Sigmoid colon (tissue), 7 donors: ENCODE data around the gene RANBP1. TPM values are rescaled to one million over a fixed set of nuclear protein-coding genes. Genes with fewer than 3 reads are reported as not detected.

Experiments
- DNase-seq: peaks from one replicate; pipeline ENCODE4 v3.0.0-alpha.2; 2019
- H3K27ac ChIP-seq, 4 donors: fragments of 200-600 bp; sonication (generic); one replicate each; pipeline ENCODE4 v1.5.1; 2016 to 2019; ENCODE audit warnings: mild to moderate bottlenecking in 1 of 4
- H3K27me3 ChIP-seq, 3 donors: fragments of 200-600 bp; sonication (generic); one replicate each; pipeline ENCODE4 v1.5.1; 2019; ENCODE audit warnings: mild to moderate bottlenecking in 1 of 3
- H3K36me3 ChIP-seq, 4 donors: fragments of 200-600 bp; sonication (generic); one replicate each; pipeline ENCODE4 v1.5.1; 2016 to 2019
- H3K4me1 ChIP-seq, 4 donors: fragments of 200-600 bp; sonication (generic); one replicate each; pipeline ENCODE4 v1.5.1; 2017 to 2019
- H3K4me3 ChIP-seq, 4 donors: fragments of 200-600 bp; sonication (generic); one replicate each; pipeline ENCODE4 v1.5.1; 2017 to 2019; ENCODE audit warnings: mild to moderate bottlenecking in 2 of 4, moderate library complexity in 1 of 4
- H3K9me3 ChIP-seq, 4 donors: fragments of 200-600 bp in 3 of 4; sonication (generic) in 3 of 4; one replicate each; pipeline versions ENCODE4 v1.5.1 to v1.6.1; 2013 to 2019
- EP300 ChIP-seq, 4 donors: sonication (generic); formaldehyde crosslinking; IDR thresholded peaks; one replicate each; pipeline ENCODE4 v1.6.1; 2017; ENCODE audit warnings: antibody characterized with exemption in 4 of 4
- POLR2A ChIP-seq, 2 donors: fragments of 450-650 bp; IDR thresholded peaks; one replicate each; pipeline ENCODE4 v1.6.1; 2016; ENCODE audit warnings: antibody characterized with exemption in 2 of 2, mild to moderate bottlenecking in 2 of 2, moderate library complexity in 2 of 2
- POLR2AphosphoS5 ChIP-seq, 4 donors: sonication (generic); formaldehyde crosslinking; IDR thresholded peaks; one replicate each; pipeline ENCODE4 v1.6.1; 2017; ENCODE audit warnings: antibody characterized with exemption in 4 of 4
- WGBS, 2 donors: extraction: QIAGEN DNeasy Blood & Tissue Kit; methylation state at CpG; one replicate each; pipeline ENCODE4 v1.1.7; 2013; 5-methylcytosine and 5-hydroxymethylcytosine counted together
- intact Hi-C: fragments of 100-400 bp; cut with DNase I; formaldehyde crosslinking; loops from one replicate; pipeline ENCODE4 v1.15.1; 2023
- polyA plus RNA-seq, 3 donors: library from polyadenylated mRNA; stranded (reverse); fragments of 200-250 nt; gene quantifications; one replicate each; pipeline ENCODE4 v1.2.3, GENCODE V29; 2013
- total RNA-seq, 4 donors: library from RNA; depleted of rRNA; stranded (reverse); fragments of >200 nt; gene quantifications; one replicate each; pipeline ENCODE4 v1.1.0, GENCODE V29; 2016
- TF ChIP-seq, protein P1 (sequence below), 4 experiments: fragments of 450-650 bp in 3 of 4; fragments of 200-600 bp in 1 of 4; IDR thresholded peaks; one replicate each; pipeline ENCODE4 v1.5.1; 2016 to 2019; ENCODE audit warnings: antibody characterized with exemption in 4 of 4, mild to moderate bottlenecking in 3 of 4, moderate library complexity in 2 of 4
- donor health status: healthy with polysubstance abuse.
- donor health status: Bipolar disorder and iron deficiency.
- donor health status: healthy.

The RANBP1 gene
- total and polyA plus RNA-seq, 7 donors, result 67.9 to 194 (median 154) TPM

DNA sequence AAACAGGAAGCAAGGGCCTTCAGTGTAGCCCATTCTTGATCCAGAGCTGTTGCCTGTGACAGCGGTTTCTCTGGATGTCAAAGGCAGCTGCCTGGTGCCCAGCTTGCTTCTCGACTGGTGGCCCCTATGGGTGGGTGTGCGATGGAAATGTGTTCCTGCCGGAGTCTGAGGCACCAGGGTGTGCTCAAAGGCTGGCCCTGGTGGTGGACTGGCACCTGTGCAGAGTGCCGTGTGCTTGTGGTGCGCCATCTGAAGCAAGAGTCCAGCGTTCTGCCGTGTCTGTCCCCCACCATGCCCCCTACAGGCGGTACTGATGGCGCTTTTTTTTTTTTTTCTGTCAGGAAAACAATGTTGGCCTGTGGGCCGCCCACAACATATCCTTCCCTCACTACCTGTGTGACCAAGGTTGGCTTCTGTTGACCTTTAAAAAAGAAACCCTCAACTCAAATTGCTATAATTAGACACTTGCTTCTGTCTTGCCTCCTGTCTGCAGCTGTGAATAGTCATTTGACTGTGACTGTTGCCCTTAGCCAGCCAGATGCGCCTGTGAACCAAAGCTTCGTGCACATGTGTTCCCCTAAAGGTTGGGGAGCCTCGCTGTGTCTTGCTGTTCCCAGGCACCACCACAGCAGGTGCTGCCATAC, 4.7 kb upstream of the RANBP1 start:
- Histone ChIP-seq H3K4me3 (no peak overlapping the region), H3K4me1 (peaks cover 0 to 12% (median 10%) of the 10 kb centered on the region in 4 donors), H3K9me3 (no peaks in the 10 kb centered on the region), H3K36me3 (peaks cover 33 to 89% (median 58%) of the 10 kb centered on the region in 4 donors), H3K27me3 (no peaks in the 10 kb centered on the region), H3K27ac (no peak overlapping the region)
- TF ChIP-seq, protein P1, sequence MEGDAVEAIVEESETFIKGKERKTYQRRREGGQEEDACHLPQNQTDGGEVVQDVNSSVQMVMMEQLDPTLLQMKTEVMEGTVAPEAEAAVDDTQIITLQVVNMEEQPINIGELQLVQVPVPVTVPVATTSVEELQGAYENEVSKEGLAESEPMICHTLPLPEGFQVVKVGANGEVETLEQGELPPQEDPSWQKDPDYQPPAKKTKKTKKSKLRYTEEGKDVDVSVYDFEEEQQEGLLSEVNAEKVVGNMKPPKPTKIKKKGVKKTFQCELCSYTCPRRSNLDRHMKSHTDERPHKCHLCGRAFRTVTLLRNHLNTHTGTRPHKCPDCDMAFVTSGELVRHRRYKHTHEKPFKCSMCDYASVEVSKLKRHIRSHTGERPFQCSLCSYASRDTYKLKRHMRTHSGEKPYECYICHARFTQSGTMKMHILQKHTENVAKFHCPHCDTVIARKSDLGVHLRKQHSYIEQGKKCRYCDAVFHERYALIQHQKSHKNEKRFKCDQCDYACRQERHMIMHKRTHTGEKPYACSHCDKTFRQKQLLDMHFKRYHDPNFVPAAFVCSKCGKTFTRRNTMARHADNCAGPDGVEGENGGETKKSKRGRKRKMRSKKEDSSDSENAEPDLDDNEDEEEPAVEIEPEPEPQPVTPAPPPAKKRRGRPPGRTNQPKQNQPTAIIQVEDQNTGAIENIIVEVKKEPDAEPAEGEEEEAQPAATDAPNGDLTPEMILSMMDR (IDR thresholded peaks at IDR 0.05), result peak in 1 of 4 experiments; percentile 20
- no peak for TF ChIP-seq EP300 (IDR thresholded peaks at IDR 0.05)
- no peak for DNase-seq
- intact Hi-C loops, result loop anchor here (10.0 kb wide), 2 partner anchors 126 to 156 kb away; no protein-coding TSS in a partner anchor
- WGBS, 2 donors, result 58 to 63% methylated on average over 14 of the region's 14 CpGs

DNA sequence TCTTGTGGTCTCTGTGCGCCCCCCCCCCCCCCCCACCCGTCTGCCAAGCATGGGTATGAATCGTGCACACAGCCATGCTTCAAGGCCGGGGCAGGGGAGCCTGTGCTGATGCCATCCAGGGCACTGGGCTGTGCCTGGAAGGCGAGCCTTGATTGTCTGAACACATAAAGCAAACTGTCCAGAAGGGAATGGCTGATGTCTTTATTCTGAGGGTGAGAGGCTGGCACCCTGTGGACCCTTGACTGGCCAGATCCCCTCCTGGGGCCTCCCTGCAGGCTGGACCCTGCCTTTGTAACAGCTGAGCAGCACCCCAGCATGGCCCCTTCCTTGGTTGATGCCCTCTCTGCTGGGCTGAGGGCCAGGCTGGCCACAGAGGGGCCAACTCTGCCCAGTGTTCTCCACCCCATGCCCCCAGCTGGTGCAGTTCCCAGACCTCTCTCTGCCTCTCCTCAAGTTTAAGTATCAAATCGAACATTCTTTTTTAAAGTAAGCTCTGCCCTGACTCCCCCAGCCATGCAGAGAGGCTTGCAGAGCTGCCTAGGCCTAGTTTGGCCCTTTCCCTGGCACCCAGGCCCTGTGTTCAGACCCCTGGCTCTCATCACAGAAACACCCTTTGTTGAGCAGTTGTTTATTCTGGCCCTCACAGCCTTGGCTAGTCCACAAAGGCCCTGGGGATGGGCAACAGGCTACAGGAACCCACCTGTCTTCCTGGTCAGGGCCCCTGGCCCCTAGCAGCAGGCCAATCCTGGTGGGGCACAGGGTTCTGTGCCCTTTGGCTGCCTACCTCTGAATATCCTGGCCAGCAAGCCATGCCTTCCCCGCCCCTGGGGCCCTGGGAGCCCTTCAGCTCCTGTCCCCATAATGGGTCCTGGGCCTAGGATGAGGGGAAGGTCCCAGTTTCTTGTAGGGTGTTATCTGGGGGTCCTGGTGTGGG, 3.9 kb upstream of the RANBP1 start:
- intact Hi-C loops, result loop anchor here (10.0 kb wide), 2 partner anchors 127 to 157 kb away; no protein-coding TSS in a partner anchor
- WGBS, 2 donors, result 65 to 83% methylated on average over 7 of the region's 7 CpGs
- no peak for DNase-seq

DNA sequence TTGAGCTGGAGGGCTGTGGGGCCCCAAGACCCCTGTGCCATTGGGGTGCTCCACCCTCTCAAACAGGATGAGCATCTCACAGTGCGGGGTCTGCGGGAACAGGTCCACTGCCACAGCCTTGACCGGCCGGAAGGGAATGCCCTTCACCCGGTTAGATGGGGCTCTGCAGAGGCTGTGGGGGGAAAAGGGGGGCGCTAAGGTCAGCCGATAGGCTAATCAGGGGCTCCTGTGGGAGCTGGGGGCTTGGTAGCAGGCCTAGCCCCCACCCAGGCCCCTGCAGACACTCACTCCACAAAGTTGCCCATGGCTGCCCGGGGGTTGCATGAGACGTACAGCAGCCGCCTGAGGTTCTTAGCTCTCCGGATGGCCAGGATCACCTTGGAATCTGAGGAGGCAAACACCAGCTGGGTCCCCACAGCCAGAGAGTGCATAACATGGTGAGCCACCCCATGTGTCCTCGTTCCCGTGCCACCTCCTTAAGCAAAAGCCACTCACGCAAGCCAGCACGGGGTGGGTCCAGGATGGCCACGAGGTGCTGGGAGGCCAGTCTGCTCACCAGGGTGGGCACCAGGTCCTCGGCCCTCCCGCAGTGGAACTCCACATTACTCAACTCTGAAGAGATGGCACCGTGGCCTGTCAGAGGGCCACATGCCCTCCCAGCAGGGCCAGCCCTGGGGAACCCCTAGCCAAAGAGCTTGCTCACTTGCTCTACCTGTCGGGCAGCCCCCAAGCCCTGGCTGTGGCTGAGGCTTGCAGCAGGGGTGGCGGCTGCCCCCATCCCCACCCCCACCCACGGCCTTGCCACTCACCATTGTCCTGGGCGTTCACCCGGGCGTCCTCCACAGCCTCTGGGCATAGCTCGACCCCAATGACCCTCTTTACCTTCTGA, 3.0 kb upstream of the RANBP1 start:
- WGBS, 2 donors, result 84 to 88% methylated on average over 26 of the region's 26 CpGs
- Histone ChIP-seq H3K27me3 (no peaks in the 10 kb centered on the region), H3K9me3 (no peaks in the 10 kb centered on the region), H3K27ac (no peak overlapping the region), H3K36me3 (peaks cover 18 to 72% (median 43%) of the 10 kb centered on the region in 4 donors), H3K4me1 (peaks cover 0 to 21% (median 17%) of the 10 kb centered on the region in 4 donors), H3K4me3 (no peak overlapping the region)
- no peak for TF ChIP-seq EP300 (IDR thresholded peaks at IDR 0.05)
- TF ChIP-seq, protein P1 (IDR thresholded peaks at IDR 0.05), result no peak
- peak in 1 of 4 donors; percentile 18 for TF ChIP-seq POLR2AphosphoS5 (IDR thresholded peaks at IDR 0.05)
- intact Hi-C loops, result loop anchor here (10.0 kb wide), 2 partner anchors 128 to 158 kb away; no protein-coding TSS in a partner anchor
- no peak for DNase-seq

More for the DNA sequence above, 3.9 kb upstream of the RANBP1 start:
- H3K4me3 ChIP-seq, result no peak overlapping the region
- no peak overlapping the region for H3K27ac ChIP-seq
- no peaks in the 10 kb centered on the region for H3K9me3 ChIP-seq
- TF ChIP-seq, protein P1 (IDR thresholded peaks at IDR 0.05), result no peak
- TF ChIP-seq POLR2AphosphoS5 (IDR thresholded peaks at IDR 0.05) (no peak), POLR2A (IDR thresholded peaks at IDR 0.05) (no peak), EP300 (IDR thresholded peaks at IDR 0.05) (no peak)
- H3K27me3 ChIP-seq, result no peaks in the 10 kb centered on the region
- peaks cover 0 to 18% (median 15%) of the 10 kb centered on the region in 4 donors for H3K4me1 ChIP-seq
- H3K36me3 ChIP-seq, result peaks cover 25 to 81% (median 50%) of the 10 kb centered on the region in 4 donors

DNA sequence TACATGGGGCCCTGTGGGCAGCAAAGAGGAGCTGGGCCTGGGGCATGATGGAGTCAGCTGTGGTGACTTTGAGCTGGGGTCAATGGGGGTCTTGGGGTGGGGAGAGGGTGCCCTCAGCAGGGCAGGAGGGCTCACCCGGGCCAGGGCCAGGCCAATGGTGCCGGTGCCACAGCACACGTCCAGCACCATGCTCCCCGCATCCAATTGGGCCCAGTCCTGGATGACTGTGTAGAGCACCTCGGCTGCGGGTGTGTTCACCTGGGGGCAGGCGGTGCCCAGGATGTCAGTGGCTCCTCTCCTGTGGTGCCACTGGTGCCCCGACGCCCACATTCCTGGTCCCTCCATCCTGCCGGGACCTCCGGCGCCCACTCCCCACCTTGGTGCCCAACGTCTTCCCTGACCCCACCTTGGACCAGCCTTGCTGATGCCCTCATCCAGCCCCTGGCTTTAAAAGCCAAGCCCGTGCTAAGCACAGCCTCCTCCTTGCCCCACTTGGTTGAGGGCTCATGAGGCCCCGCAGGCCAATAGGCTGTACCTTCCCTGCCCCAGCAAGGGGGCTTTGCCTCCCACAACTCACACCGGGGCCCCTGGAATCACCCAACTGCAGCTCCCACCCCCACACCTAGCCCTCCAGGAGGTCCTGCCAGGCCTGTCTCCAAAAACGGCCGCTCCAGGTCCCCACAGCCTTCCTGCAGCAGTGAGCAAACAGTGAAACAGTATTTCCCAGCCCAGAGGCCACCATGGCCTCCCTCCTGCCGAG, 2.2 kb upstream of the RANBP1 start:
- DNase-seq, result no peak
- Histone ChIP-seq H3K27me3 (no peaks in the 10 kb centered on the region), H3K4me3 (no peak overlapping the region), H3K36me3 (peaks cover 9 to 63% (median 35%) of the 10 kb centered on the region in 4 donors), H3K9me3 (no peaks in the 10 kb centered on the region), H3K4me1 (peaks cover 0 to 30% (median 25%) of the 10 kb centered on the region in 4 donors), H3K27ac (no peak overlapping the region)
- WGBS, 2 donors, result 88 to 92% methylated on average over 19 of the region's 19 CpGs
- no peak for TF ChIP-seq POLR2AphosphoS5 (IDR thresholded peaks at IDR 0.05)
- TF ChIP-seq POLR2A (IDR thresholded peaks at IDR 0.05), result no peak
- TF ChIP-seq EP300 (IDR thresholded peaks at IDR 0.05), result no peak
- intact Hi-C loops, result loop anchor here (10.0 kb wide), 2 partner anchors 129 to 159 kb away; no protein-coding TSS in a partner anchor
